Thyroid gland (tissue), 4 donors: ENCODE measurements around the gene TNIP2. TPM values are rescaled to one million over a fixed set of nuclear protein-coding genes. Genes with fewer than 3 reads are reported as not detected.

ENCODE experiments used
- DNase-seq, 2 donors: peaks; one replicate each; pipeline ENCODE4 v3.0.0-alpha.2; 2019
- H3K27ac ChIP-seq, 3 donors: fragments of 200-600 bp; sonication (generic); 1 replicate in 2 of 3; 2 replicates in 1 of 3; pipeline ENCODE4 v1.5.1; 2016 to 2019; ENCODE audit warnings: mild to moderate bottlenecking in 1 of 3, moderate library complexity in 1 of 3
- H3K27me3 ChIP-seq: fragments of 200-600 bp; sonication (generic); one replicate; pipeline ENCODE4 v1.5.1; 2019
- H3K36me3 ChIP-seq, 2 donors: fragments of 200-600 bp; sonication (generic); one replicate each; pipeline ENCODE4 v1.5.1; 2016 to 2019
- H3K4me1 ChIP-seq, 2 donors: fragments of 200-600 bp; sonication (generic); one replicate each; pipeline ENCODE4 v1.5.1; 2017 to 2019
- H3K4me3 ChIP-seq, 3 donors: fragments of 200-600 bp; sonication (generic); replicated peaks in 1 of 3; 1 replicate in 2 of 3; 2 replicates in 1 of 3; pipeline ENCODE4 v1.5.1; 2016; ENCODE audit warnings: mild to moderate bottlenecking in 1 of 3
- H3K9me3 ChIP-seq: fragments of 200-600 bp; sonication (generic); one replicate; pipeline ENCODE4 v1.5.1; 2017
- POLR2A ChIP-seq, 2 donors: fragments of 450-650 bp; IDR thresholded peaks; one replicate each; pipeline ENCODE4 v1.6.1; 2017; ENCODE audit warnings: antibody characterized with exemption in 2 of 2, mild to moderate bottlenecking in 2 of 2, moderate library complexity in 1 of 2
- WGBS, 2 donors: methylation state at CpG; one replicate each; pipeline ENCODE4 v1.1.5; 2017; 5-methylcytosine and 5-hydroxymethylcytosine counted together
- intact Hi-C: fragments of 100-400 bp; cut with DNase I; formaldehyde crosslinking; loops from one replicate; pipeline ENCODE4 v1.15.1; 2023
- total RNA-seq, 4 donors: library from RNA; depleted of rRNA; stranded (reverse); fragments of >200 nt; gene quantifications; one replicate each; pipeline ENCODE4 v1.2.3, GENCODE V29; 2016
- TF ChIP-seq, protein P1 (sequence below), 6 experiments: fragments of 200-600 bp in 3 of 6; fragments of 450-650 bp in 3 of 6; sonication (generic) in 3 of 6; IDR thresholded peaks; one replicate each; pipeline ENCODE4 v1.5.1; 2016 to 2019; ENCODE audit warnings: antibody characterized with exemption in 6 of 6, mild to moderate bottlenecking in 2 of 6, inconsistent platforms in 1 of 6, moderate library complexity in 1 of 6

TNIP2 gene
- total RNA-seq, 4 donors from 2014 or later: 44.7 to 65.4 (median 52.2) TPM

DNA sequence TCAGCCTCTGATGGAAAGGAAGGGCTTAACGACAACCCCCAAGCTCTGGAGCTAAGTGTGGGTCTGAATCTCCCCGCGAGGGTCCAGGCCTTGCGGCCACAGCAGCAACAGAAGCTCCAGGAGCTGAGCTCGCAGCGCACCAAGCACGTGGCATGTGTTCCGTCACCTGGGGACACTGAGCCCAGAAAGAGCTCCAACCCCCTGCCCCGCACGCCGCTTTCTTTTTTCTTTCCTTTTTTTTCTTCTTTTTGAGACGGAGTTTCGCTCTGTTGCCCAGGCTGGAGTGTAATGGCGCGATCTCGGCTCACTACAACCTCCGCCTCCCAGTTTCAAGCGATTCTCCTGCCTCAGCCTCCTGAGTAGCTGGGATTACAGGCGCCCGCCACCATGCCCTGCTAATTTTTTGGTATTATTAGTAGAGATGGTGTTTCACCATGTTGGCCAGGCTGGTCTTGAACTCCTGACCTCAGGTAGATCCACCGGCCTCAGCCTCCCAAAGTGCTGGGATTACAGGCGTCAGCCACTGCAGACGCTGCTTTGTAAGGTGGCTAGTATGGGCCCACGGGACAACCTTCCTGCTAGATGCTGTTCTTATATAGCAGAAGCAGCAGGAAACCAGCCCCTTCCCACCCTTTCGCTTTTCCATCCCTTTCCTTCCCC is 685 bp upstream of the TNIP2 start:
- Histone ChIP-seq H3K4me3 (no peak overlapping the region), H3K27ac (peak overlapping the region; percentile 10 to 50 (median 37)), H3K4me1 (peaks cover 4 to 14% of the 10 kb centered on the region in 2 donors), H3K27me3 (no peaks in the 10 kb centered on the region), H3K9me3 (no peaks in the 10 kb centered on the region), H3K36me3 (no peaks in the 10 kb centered on the region)
- no peak for TF ChIP-seq POLR2A (IDR thresholded peaks at IDR 0.05)
- TF ChIP-seq, protein P1, sequence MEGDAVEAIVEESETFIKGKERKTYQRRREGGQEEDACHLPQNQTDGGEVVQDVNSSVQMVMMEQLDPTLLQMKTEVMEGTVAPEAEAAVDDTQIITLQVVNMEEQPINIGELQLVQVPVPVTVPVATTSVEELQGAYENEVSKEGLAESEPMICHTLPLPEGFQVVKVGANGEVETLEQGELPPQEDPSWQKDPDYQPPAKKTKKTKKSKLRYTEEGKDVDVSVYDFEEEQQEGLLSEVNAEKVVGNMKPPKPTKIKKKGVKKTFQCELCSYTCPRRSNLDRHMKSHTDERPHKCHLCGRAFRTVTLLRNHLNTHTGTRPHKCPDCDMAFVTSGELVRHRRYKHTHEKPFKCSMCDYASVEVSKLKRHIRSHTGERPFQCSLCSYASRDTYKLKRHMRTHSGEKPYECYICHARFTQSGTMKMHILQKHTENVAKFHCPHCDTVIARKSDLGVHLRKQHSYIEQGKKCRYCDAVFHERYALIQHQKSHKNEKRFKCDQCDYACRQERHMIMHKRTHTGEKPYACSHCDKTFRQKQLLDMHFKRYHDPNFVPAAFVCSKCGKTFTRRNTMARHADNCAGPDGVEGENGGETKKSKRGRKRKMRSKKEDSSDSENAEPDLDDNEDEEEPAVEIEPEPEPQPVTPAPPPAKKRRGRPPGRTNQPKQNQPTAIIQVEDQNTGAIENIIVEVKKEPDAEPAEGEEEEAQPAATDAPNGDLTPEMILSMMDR (IDR thresholded peaks at IDR 0.05): no peak
- 67 to 74% methylated on average over 25 of the region's 25 CpGs for WGBS, 2 donors
- no peak for DNase-seq
- intact Hi-C loops: no loop called here

DNA sequence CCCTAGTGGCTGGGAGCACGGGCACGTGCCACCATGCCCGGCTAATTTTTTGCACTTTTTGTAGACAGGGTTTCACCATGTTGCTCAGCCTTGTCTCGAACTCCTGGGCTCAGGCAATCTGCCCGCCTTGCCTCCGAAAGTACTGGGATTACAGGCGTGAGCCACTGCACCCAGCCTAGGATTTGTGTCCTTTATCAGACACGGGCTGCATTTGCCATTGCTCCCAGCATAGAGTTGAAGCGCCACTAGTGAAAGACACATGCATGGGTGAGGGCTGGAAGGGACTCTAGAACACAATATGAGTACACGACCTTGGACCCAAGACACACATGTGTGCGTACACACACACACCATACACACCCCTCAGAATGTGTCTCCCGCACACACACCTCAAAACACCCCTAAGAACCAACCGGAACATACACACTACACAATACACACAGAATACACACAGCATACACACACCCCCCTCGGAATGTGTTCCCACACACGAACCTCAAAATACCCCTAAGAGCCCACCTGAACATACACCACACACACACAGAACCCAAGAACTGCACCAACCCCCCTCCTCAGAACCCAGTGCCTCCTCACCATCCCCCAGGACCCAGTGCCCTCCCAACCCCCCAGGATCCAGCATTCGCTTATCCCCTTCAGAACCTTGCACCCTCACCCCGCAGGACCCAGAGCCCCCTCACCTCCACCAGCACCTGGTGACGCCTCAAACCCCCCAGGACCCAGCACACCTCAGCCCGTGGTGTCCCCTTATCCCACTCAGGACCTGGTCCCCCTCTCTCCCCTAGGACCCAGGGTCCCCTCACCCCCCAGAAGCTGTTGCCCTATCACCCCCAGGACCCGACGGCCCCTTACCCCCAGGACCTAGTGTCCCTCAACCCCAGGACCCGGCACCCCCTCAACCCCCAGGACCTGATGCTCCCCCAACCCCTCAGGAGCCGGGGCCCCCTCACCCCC is 1.0 kb downstream of the TNIP2 start:
- Histone ChIP-seq H3K27me3 (no peaks in the 10 kb centered on the region), H3K4me3 (peak overlapping the region; percentile 87 to 88 (median 87)), H3K27ac (peak overlapping the region in 1 of 3 donors; percentile 64), H3K4me1 (peaks cover 4 to 10% of the 10 kb centered on the region in 2 donors), H3K9me3 (no peaks in the 10 kb centered on the region), H3K36me3 (no peaks in the 10 kb centered on the region)
- 65 to 71% methylated on average over 19 to 20 of the region's 23 CpGs for WGBS, 2 donors
- TF ChIP-seq, protein P1 (IDR thresholded peaks at IDR 0.05): no peak
- TF ChIP-seq POLR2A (IDR thresholded peaks at IDR 0.05): no peak
- DNase-seq: no peak
- intact Hi-C loops: no loop called here

DNA sequence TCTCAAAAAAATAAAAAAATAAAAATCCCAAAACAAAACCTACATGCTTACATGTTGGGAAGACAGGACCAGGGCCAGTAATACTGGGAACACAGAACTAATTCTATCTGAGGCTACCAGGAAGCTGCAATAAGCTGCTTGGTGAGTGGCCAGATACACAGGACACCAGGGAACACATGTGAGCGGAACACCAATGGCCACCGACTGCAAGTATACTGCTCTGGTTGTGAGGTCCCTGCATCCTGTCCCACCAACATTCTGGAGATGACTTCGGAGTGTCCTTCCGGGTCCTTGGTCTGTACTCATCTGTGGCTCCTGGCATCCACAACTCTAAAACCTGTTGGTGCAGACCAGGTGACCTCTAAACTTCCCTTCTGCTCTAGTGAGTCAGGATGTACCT is 2.7 kb downstream of the TNIP2 start:
- Histone ChIP-seq H3K27me3 (no peaks in the 10 kb centered on the region), H3K9me3 (no peaks in the 10 kb centered on the region), H3K36me3 (no peaks in the 10 kb centered on the region), H3K27ac (no peak overlapping the region), H3K4me3 (no peak overlapping the region), H3K4me1 (peaks cover 4 to 10% of the 10 kb centered on the region in 2 donors)
- 76 to 79% methylated on average over 4 of the region's 4 CpGs for WGBS, 2 donors
- intact Hi-C loops: no loop called here
- DNase-seq: no peak
- no peak for TF ChIP-seq POLR2A (IDR thresholded peaks at IDR 0.05)
- TF ChIP-seq, protein P1 (IDR thresholded peaks at IDR 0.05): no peak

DNA sequence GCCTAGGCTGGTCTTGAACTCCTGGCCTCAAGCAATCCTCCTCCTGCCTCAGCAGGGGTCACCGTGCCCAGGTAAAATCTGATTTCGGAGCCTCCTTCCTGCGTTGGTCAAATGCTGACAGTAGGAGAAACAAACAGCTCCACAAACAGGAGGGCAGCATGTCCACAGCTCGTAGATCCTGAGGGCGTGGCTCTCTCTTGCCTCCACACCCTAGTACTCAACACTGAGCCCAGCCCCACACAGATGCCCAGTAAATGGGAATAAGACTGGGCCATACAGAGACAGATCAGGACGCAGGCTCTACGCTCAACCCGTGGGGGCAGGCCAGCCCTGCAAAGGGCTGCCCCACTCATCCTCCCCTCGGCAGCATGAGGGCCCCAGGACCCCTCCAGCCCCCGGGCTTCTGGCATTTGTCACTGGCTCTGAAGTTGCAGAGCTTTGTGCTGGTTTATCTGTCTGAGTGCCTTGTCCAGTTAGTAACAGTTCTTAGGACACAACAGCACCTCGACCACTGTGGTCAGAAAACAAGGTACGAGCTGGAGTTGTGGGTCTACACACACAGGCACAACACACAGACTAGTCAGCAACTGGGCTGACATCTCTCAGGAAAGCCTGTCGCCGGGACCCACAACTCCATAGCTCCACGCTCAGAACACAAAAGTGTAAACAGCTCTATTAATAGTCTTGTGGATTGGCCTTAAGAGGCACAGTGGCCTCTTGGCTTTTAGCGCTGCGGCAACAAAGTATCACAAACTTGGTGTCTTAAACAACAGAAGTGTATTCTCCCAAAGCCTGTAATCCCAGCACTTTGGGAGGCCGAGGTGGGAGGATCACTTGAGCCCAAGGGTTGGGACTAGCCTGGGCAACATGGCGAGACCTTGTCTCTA is 5.2 kb downstream of the TNIP2 start:
- no peak for TF ChIP-seq POLR2A (IDR thresholded peaks at IDR 0.05)
- TF ChIP-seq, protein P1 (IDR thresholded peaks at IDR 0.05): no peak
- Histone ChIP-seq H3K36me3 (peaks cover 17 to 18% of the 10 kb centered on the region in 2 donors), H3K27ac (no peak overlapping the region), H3K4me3 (no peak overlapping the region), H3K4me1 (peaks cover 4 to 18% of the 10 kb centered on the region in 2 donors), H3K27me3 (no peaks in the 10 kb centered on the region), H3K9me3 (no peaks in the 10 kb centered on the region)
- DNase-seq: no peak
- WGBS, 2 donors: 86 to 88% methylated on average over 18 to 19 of the region's 19 CpGs
- intact Hi-C loops: no loop called here
